Glomerular visceral epithelial cell (primary cell): ENCODE measurements around the gene DOCK1.

Experiments used
- DNase-seq: peaks from one replicate; pipeline ENCODE4 v3.0.0-alpha.2; 2016; ENCODE audit errors: extremely low spot score

The DOCK1 gene

DNA sequence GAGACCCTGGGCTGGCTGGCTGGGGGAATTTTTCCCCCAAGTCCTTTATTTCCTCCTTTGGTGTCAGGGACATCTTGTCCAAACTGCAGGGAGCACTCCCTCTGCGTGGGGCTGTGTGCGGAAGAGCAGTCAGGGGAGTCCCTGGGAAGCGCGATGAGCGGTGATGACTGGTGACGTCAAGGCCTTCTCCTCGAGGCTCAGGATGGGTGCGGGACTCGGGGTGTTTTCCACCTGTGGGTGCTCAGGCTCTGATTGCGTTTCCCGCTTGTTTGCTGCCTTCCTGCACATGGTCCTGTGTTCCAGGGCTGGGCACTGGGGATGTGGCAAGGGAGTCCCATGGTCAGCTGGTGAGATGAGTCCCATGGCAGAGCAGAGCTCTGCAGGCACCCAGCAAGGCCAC, 101.2 kb downstream of the DOCK1 start:
- no peak for DNase-seq

DNA sequence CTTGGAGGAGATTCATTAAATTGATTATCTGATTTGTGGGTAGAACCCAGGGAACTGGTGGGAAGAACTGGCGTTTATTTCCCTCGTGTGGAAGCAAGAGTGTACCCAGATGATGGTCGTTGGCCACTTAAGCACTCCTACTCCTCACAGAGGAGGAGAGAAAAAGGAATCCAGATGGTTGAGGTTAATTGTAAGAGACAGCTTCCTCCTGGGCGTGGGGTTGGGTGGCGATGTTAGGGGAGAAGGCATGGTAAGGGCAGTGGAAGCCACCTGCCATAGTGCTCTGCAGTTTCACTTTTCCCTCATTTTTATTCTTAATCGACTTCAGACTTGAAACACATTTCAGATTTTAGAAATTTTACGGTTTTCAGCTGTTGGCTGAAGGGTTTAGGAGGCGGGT, 104.1 kb downstream of the DOCK1 start:
- DNase-seq, result no peak

DNA sequence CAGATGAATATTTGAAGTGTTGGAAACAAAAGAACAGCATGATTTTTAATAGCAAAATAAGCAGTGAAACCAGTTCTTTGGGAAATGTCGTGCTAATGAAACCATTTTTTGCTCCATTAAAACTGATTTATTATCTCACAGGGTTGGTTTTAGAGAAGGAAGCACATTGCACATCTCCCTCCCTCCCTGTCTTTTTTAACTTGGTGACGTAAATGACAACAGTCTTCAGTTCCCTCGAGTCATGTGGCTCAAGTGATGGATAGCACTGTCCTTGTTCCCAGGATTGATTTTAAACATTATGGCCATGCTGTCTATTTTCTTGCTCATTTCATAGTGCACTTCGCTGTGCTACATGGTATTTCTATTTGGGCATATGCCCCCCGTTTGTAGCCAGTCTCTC, 105.9 kb downstream of the DOCK1 start:
- no peak for DNase-seq

DNA sequence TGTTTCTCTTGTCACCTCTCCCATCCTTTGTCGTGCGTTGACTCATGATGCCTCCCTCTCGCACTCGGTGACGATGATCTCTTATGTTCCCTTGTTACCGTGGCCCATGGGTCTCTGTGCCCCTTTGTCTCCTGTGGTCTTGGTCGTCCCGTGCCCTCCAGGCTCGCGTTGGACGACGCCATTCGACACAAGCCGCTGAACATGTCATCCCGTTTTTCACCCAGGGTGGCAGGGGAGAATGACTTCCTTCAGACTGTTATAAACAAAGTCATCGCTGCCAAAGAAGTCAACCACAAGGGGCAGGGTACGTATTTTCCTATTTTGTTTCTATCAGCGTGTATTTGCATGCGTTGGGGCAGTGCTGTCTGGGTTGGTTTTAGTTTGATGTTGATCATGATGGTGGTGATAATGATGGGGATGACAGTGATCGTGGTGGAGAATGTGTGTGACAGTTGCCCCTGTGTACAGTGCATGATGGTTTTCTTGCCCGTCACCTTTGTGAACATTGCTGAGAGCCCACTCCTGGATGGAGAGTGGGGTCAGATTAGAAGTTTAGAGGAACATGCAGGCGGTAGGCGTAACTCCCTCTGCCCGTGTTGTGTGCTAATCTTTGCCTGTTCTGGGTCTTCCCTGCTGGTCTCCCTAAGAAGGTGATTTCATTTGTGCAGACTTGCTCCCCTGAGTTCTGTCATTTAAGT, 107.0 kb downstream of the DOCK1 start:
- DNase-seq, result no peak

DNA sequence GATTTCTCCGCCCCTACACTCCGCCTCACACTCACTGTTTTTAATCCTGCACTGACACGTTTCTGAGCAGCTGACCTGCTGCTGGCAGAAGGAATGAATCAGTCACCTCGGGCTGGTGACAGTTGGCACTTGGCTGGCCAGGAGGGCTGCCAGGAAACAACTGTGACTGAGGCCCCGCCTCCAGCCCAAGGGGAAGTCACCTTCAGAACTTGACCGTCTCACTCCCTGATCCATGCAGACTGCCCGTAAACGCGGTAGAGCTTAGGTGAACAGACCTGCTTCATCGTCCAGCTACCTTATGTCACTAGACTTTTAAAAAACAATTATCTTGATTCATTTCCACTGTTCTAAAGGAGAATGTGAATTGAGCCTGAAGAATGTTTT, 107.5 kb downstream of the DOCK1 start:
- peak; percentile 8 for DNase-seq

DNA sequence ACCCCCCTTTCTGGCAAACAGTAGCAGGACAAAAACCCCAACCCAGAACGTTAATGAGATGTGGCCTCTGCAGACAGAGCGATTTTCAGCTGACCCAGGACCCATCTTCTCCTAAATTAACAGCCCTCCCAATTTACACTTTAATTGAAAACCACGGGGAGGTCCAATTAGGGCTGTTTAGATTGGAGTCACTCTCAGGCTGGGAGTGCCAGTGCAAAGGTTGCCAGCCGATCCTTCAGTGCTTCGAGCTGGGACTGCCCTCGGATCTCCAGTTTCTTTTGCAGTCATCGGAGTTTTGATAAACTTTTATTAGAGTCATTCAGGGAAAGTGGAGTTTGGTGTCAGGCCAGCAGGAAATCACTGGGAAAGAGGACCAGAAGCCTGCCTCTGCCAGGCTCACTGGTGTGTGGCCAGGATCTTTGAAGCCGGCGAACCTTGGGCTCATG, 108.0 kb downstream of the DOCK1 start:
- no peak for DNase-seq

DNA sequence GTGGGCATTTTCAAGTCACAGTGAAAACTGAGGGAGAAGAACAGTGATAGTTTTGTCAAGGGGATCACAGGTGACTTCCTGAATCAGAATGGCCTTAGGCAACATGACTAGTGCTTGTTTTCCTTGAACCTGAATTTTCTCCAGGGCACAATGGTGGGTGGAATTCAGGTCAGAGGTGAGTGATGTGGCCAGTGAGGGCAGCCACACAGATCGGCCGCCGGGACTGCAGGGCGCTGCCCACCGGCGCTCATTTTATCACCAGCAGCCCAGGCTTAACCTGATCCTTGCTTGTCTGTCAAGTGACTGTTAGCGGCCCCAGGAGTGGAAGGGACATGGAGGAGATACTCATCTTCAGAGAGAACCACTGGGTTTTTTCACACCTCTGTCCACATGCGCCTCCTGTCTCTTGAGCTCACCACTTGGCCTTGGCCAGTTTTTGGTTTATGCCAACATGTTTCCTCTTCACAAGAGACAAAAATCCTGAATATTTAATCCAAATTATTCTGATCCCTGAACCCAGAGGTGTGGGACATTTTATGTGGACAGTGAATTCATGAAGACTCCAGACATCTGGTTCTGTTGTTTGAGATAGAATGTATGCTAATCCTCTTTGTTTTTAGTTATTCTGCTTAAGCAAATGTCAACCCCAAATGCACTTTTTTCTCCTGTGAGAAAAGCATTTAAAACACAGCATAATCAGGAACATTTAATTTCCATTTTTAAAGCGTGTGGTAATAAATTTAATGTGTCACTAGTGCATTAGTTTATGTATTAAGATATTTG, 108.7 kb downstream of the DOCK1 start:
- DNase-seq, result no peak

DNA sequence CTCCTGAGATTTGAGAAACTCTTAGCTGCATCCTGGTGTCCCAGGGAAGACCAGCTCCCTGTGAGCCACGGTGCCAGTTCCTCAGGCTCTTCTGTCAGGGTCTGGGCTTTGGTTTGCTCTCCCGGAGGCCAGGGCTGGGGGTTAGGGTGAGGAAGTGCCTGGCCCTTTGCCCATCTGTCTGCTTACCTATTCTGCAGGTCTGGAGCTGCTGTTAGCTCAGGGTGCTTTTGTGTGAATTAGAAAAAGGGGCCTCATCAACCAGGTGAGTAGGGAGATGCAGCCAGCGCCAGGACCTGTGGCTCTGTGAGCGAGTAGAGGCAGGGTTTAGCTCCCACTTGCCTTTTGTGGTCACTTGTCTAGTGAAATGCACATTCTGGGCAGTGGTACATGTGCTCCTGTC, 109.4 kb downstream of the DOCK1 start:
- no peak for DNase-seq

DNA sequence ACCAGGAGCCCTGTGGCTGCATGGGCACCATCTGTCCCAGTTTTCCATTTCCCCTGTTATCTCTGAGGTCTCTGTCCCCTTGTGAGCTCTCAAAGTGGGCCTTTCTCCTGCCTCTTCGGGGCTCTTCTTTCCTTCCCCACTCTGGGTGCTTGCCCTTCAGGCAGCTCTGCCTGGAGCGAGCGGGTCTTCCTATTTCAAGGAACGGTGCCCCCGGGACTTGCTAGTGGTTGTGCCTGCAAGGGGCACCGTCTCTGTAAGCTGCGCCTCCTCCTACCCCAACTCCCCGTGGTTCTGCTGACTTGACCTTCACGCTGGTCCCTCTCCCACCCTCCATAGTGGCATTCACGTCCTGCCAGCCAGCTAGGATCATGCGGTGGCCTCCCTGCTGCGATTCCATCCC, 110.1 kb downstream of the DOCK1 start:
- no peak for DNase-seq

DNA sequence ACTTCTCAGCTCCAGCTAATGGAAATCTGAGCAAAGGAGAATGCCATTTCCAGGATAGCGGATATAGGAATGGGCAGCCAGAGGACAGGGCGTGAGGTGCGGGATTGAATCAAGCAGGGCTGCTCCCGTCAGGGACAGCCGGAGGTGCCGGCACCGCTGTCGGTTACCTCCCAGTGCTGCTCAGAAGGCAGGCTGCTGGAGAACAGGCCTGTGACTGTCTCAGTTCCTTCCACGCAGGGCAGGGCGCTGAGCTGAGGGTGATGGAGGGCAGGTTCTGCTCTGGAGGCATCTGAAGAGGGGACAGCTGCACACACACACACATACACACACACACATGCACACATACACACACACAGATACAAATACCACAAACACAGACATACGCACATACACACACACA, 111.1 kb downstream of the DOCK1 start:
- DNase-seq, result no peak

DNA sequence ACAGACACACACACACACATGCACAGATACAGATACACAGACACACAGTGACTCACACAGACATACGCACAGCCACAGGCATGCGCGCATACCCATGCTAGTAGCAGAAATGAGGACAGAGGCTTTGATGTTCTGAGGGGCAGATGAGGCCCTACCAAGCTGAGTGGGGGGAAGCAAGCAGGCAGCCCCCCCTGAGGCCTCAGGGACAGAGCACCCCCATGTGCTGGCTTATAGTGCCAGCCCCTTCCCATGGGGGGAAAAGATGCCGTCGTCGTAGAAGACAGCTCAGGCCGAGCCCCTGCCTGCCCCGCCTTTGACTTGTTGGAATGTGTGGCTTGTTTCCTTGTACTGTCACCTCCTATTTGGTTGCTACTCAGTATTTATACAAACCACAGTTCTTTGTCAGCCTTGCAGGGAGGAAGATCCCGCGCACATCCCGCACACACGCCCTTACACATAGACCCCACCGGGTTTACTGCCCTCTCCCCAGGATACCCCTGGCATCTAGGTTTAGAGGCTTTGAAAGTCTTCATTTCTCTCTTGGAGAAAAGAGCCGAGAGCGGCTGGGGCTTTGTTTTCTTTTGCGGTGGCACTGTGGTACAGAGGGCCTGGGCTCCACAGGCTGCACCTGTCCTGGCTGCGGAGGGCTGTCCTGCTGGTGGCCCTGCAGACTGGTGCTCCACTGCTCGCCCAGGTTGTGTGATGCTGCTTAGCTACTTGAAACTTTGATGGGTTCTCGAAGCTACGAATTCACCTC, 112.5 kb downstream of the DOCK1 start:
- no peak for DNase-seq

DNA sequence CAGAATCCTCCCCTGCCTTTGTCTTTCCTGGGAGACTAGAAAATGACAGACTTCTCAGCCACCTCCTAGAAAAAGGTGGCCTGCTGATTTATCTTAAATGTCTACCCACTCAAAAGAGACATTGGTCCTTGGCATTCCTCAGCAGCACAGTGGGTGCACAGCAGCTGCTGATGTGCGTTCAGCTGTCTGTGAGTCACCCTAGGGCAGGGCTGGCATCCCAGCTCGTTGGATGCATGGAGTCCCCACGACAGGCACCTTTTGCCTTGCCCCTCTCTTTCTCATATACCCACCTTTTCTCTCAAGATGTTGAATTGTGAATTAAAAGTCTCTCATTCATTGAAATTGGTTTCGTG, 113.0 kb downstream of the DOCK1 start:
- DNase-seq, result peak; percentile 1

DNA sequence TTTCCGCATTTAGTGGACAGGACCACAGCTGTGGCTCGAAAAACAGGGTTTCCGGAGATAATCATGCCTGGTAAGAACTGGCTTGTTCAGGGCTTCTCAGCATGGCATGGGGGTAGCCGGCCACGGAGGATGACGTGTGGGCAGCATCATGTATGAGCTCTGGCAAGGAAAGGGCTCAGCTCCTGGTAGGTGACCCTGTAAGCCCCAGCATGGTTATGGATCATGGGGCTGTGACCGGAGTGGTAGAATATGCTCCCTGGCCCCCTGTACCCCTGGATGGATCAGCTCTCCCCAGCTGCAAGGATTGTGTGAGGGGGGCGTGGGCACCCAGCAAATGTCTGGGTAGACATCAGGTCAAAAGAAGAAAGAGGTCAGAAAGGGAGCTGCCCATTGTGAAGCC, 113.5 kb downstream of the DOCK1 start:
- no peak for DNase-seq

DNA sequence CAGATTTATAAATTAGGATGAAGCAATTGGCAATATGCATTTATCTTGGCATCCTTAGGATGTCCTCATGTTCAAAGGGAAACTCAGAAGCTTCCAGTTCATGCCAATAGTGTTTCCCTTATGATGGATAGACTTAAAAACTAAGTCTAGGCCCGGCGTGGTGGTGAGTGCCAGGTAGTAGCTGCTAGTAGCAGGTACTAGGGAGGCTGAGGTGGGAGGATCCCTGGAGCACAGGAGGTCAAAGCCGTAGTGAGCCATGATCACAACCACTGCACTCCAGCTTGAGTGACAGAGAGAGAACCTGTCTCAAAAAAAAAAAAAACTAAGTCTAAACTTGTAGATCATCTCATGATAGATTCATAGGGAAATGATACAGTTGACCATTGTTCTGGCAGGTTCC, 115.0 kb downstream of the DOCK1 start:
- no peak for DNase-seq

DNA sequence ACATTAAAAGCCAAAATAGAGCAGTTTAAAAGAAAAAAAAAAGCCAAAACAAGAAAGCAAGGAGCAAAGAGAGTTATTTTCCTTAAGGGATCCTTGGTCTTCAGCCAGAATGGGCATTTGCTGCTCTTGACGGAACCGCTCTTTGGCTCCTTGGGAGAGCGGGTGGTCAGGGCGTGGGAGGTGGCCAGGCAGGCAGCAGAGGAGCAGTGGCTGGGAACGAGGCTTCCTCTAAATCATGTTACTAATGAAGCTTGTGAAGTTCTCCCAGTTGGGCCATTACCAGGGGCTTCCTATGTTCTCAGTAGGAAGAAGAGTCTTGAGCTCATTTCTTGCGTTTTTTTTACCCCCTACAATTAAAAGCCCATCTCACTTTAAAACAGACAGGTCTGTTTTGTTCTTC, 116.6 kb downstream of the DOCK1 start:
- no peak for DNase-seq

DNA sequence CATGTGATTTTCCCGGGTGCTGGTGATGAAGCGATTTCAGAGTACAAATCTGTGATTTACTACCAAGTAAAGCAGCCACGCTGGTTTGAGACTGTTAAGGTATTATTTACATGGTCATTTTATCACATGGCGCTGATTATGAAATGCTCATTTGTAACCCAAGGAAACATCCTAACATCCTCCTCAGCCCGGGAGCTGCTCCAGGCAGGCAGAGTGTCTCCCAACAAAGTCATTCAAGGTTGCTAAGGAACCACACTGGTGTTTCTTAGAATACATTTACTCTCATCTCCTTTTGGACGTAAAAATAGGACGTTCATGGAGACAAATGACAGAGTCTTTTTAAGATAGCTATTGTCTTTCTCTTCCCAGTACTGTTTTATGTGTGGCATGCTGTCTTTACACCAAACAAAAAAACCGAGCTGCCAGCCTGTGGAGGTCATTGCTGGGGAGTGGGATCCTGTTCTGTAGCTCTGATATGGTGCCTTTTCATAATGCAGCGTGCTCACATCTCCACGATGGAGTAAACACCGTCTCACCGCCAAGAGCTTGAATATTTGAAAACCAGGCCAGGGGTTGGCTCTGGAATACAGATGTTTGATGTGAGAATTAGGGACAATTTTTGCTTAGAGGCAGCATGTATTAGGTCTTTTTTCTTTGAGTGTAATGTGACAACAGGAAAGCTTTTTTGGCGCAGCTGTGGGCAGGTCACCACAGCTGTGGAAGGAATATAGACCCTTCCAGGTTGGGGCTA, 119.6 kb downstream of the DOCK1 start:
- DNase-seq, result no peak

DNA sequence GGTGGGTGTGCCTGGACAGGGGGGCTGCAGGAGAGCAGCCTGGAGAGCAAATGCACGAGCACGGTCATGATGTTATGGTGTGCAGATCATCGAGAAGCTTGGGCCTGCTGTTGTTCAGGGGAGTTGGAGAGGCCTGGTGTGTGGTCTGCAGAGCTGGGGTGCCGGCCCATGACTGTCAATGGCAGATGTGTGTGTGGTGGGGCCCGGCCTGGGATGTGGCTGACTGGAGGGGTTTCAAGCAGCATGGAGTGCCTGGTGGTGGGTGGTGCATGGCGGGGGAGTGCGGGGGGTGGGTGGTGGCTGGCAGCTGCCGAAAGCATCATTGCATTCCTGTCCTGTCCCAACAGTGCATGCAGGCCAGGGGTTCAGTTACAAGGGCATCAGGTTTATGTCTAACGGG, 122.6 kb downstream of the DOCK1 start:
- DNase-seq, result no peak

DNA sequence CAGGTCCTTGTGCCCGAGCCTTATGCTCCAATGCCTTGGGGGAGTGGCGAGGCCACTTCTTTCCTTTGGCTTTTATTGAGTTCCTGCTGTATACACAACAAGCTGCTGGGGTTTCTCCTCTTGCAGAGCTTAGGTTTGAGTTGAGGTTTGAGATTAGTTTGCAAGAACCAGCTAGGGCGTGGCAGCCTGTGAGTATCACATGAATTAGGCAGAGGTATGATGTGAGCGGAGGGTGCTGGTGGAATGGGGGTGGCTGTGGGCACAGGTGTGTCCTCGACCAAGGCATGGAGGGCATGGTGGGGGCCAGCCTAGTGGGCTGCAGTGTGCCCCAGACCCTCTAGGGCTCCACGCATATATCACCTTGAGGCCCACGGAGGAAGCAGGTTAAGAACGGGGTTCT, 123.3 kb downstream of the DOCK1 start:
- DNase-seq, result no peak

DNA sequence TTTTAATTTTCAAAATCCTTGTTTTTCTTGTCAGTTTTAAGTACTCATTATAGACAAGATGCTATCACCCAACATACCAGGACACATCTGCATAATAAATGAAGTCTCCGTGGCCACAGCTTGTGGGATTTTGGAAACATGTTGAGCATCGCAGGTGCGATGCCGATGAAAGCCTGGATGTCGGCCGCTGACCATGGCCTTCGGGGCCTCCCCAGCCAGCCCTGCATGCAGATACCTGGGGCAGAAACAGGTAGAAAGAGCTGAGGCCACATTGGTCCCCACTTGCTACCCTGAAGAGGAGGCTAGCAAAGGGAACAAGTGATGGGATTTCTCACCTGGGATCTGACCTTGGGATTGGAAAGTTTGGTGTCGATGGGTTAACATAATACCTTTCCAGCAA, 123.8 kb downstream of the DOCK1 start:
- DNase-seq, result no peak

DNA sequence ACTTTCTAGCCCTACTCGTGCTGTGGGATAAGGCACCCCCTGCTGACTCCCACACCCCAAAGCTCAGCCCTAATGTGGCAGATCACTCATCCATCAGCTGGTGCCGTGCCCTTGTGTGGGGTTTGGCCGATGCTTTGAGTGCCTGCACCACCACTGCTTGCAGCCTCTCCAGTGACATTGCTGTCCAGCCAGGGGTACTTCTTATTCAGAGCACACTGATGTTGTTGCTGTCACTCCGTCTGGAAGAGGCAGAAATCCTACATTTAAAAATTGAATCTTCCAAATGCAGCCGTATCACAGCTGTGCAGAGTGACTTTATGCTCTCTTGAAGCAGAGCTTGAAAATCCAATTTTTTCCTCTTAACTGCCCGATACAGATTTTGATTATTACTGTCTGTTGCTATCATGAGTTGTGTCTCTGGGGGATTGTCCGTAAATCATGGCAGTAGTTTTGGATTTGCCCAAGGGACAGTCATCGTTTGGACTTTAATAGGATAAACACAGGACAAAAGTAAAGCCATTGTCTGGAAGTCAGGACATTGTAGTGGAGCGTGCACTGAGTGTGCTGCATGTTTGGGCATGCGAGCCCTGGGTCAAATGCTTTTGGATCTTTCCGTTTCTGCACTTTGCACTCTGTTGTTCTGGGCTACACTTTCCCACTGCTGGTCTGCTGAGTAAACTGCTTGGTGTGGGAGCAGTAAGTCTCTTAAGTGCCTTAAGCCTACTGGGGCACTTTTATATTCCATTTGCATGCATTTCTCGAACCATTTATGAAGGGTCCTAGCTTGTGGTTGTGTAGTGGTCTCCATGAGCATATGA, 128.2 kb downstream of the DOCK1 start:
- DNase-seq, result no peak

DNA sequence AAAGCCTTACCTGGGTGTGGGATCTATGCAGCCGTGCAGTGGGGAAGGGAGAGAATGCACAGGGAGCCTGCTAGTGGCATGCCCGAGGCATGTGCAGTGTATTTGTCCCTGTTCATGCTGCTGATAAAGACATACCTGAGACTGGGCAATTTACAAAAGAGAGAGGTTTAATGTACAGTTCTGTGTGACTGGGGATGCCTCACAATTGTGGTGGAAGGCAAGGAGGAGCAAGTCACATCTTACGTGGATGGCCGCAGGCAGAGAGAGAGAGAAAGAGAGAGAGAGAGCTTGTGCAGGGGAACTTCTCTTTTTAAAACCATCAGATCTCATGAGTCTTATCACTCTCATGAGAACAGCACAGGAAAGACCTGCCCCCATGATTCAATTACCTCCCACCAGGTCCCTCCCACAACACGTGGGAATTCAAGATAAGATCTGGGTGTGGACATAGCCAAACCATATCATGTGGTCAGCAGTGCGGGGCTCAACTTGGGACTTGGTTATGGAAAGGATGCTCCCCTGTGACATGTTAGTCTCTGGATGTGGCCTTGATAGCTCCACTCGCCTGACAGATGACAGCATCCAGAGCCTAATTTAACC, 128.9 kb downstream of the DOCK1 start:
- DNase-seq, result no peak
